IPS-18a (cell line): ENCODE data around the gene ARAP2.

Experiments used
- H3K27ac ChIP-seq: one replicate; pipeline ENCODE4 v1.5.1; 2013; ENCODE audit warnings: low read length
- H3K27me3 ChIP-seq: one replicate; pipeline ENCODE4 v1.6.1; 2013; ENCODE audit warnings: mild to moderate bottlenecking, low read length; ENCODE audit not compliant: control insufficient read depth, insufficient read depth
- H3K36me3 ChIP-seq: one replicate; pipeline ENCODE4 v1.6.1; 2013; ENCODE audit warnings: low read depth, low read length; ENCODE audit not compliant: control insufficient read depth
- H3K4me1 ChIP-seq: one replicate; pipeline ENCODE4 v1.6.1; 2013; ENCODE audit warnings: low read depth, low read length; ENCODE audit not compliant: control insufficient read depth
- H3K4me3 ChIP-seq: one replicate; pipeline ENCODE4 v1.5.1; 2013; ENCODE audit warnings: low read length
- H3K9ac ChIP-seq: one replicate; pipeline ENCODE4 v1.6.1; 2013; ENCODE audit warnings: mild to moderate bottlenecking, low read length, moderate library complexity
- H3K9me3 ChIP-seq: one replicate; pipeline ENCODE4 v1.6.1; 2013; ENCODE audit warnings: low read depth, low read length; ENCODE audit not compliant: control insufficient read depth

ARAP2 gene

GRCh38 chr4:36081185-36081584 is 163.1 kb downstream of the ARAP2 start:
- no peak overlapping the region for H3K4me3 ChIP-seq
- no peaks in the 10 kb centered on the region for H3K4me1 ChIP-seq
- no peaks in the 10 kb centered on the region for H3K36me3 ChIP-seq
- no peak overlapping the region for H3K9ac ChIP-seq
- no peaks in the 10 kb centered on the region for H3K9me3 ChIP-seq
- no peak overlapping the region for H3K27ac ChIP-seq
- no peaks in the 10 kb centered on the region for H3K27me3 ChIP-seq

DNA sequence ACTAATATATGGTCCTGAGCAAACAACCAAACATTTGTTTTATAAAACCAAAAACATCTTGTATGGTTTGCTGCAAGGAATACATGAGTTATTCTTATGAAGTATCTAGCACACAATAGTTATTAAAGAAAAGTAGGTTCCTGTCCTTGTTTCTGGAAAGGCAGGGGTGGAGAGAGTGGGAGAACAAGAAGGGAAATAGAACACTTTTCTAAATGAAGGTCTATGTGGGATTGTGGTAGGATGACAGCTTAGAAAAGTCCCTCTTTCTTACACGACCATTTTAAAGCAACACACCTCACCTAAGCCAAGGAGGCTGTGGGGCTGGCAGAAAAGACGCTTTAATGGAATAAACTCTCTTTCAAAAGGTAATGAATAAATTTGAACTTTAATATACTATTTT is 164.6 kb downstream of the ARAP2 start:
- Histone ChIP-seq H3K4me3 (no peak overlapping the region), H3K9ac (no peak overlapping the region), H3K36me3 (no peaks in the 10 kb centered on the region), H3K27ac (no peak overlapping the region), H3K4me1 (no peaks in the 10 kb centered on the region), H3K27me3 (no peaks in the 10 kb centered on the region), H3K9me3 (no peaks in the 10 kb centered on the region)

- H3K9me3 ChIP-seq: no peaks in the 10 kb centered on the region
Observed at GRCh38 chr4:36078319-36078718, 166.0 kb downstream of the ARAP2 start.

DNA sequence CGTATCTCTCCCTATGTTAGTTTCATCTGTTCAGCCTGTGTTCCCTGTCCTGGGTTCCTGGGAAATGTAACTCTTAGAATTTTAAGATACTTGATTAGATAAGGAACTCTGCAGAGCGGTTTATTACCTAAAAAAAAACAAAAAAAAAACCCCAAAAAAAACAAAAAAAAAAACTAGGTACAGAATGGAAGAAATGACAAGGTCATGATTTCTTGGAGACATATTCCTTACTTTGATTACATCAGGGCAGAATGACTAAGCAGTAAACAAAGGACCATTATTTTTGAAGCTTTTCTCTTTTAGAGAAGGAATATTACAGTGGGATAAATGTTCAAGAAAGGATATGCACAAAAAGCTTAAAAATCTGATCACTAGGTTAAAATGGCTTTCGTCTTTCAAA is 171.8 kb downstream of the ARAP2 start:
- Histone ChIP-seq H3K9ac (no peak overlapping the region), H3K4me3 (no peak overlapping the region), H3K27ac (no peak overlapping the region), H3K9me3 (no peaks in the 10 kb centered on the region), H3K36me3 (no peaks in the 10 kb centered on the region), H3K4me1 (no peaks in the 10 kb centered on the region), H3K27me3 (no peaks in the 10 kb centered on the region)

More at GRCh38 chr4:36078319-36078718, 166.0 kb downstream of the ARAP2 start:
- H3K4me3 ChIP-seq: no peak overlapping the region
- H3K9ac ChIP-seq: no peak overlapping the region
- no peaks in the 10 kb centered on the region for H3K36me3 ChIP-seq
- no peak overlapping the region for H3K27ac ChIP-seq
- H3K4me1 ChIP-seq: no peaks in the 10 kb centered on the region
- H3K27me3 ChIP-seq: no peaks in the 10 kb centered on the region

DNA sequence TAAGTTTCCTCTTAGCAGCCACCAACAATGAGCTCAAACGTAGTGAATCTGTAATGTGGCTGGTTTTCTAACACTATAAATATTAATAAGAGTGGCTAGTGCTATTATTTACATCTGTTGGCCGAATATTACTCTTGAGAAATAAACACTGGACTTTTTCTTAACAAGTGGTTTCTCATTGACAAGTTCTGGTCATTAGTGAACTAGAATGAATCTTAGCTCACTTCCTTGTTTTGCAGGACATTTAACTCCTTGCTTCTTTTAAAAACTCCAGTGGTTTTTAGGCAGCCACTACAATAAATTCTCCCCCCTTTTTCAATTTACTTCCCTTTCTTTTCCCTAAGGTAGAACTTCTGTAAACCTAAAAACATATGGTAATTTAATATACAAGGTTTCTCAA is 177.2 kb downstream of the ARAP2 start:
- Histone ChIP-seq H3K27ac (no peak overlapping the region), H3K36me3 (no peaks in the 10 kb centered on the region), H3K9ac (no peak overlapping the region), H3K4me1 (no peaks in the 10 kb centered on the region), H3K27me3 (no peaks in the 10 kb centered on the region), H3K4me3 (no peak overlapping the region), H3K9me3 (no peaks in the 10 kb centered on the region)

DNA sequence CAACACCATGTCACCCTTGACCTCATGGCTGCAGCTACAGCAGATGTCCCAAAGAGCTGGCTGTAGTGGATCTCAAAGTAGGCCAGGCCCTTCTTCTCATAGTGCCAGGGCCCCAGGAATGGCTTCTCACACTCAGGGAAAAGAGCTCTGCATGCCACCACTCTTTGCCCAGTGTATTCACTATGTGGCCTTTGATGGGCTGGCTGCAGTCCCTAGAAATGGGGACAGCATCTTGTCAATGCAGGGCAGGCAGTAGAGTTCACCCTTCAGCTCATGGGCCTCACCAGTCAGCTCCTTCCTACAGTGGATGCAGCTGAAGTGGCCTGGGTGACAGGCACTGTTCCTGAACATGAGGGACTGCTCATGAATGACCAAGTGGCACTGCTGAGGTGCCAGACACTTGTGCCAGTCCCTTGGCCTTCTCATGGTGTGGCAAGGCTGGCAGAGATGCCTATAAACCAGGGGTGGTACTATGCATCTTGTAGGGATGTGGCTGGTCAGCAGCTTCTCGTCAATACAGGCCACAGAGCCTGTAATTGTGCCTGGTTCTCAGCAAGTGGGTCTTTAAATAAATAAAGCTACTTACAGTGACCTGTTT is 178.9 kb downstream of the ARAP2 start:
- Histone ChIP-seq H3K4me1 (no peaks in the 10 kb centered on the region), H3K36me3 (no peaks in the 10 kb centered on the region), H3K27ac (no peak overlapping the region), H3K9me3 (no peaks in the 10 kb centered on the region), H3K27me3 (no peaks in the 10 kb centered on the region), H3K4me3 (no peak overlapping the region), H3K9ac (no peak overlapping the region)

DNA sequence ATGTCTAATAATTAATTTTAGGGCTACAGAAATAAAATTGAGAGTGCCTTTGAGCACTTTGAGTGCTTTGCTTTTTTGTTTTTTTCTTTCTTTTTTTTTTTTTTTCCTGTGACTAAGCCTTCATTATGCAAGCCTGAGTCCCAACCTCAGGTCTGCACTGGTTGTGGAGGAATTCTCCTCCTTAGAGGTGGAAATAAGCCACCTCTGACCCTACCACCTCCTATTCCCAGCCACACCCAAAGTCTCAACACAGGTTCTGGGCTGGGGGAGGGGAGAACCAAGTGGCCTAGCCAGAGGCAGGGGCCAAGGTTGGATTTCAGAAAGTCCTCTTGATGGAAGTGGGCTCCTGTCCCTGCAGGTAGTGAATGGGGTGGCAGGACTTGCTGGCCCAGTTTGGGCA is 180.2 kb downstream of the ARAP2 start:
- Histone ChIP-seq H3K4me1 (no peaks in the 10 kb centered on the region), H3K27ac (no peak overlapping the region), H3K4me3 (no peak overlapping the region), H3K9me3 (no peaks in the 10 kb centered on the region), H3K27me3 (no peaks in the 10 kb centered on the region), H3K9ac (no peak overlapping the region), H3K36me3 (no peaks in the 10 kb centered on the region)

DNA sequence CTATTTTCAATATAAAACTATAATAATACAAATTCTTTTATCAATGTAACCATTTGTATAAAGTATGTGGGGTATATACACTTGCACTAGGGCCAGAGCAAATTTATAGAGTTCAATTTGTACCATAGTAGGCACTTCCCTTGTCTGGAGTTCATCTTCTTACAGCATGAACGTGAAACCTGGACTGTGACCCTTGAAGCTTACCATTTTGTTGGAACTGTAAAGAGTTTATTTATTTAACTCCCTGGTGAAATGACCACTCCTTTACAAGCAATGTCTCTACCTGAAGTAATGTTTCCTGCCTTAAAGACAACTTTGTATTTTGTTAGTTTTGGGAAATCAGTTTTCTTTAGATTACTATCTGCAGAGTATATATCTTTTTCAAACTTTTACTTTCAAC is 188.2 kb downstream of the ARAP2 start:
- H3K27me3 ChIP-seq: no peaks in the 10 kb centered on the region
- H3K36me3 ChIP-seq: no peaks in the 10 kb centered on the region
- H3K4me1 ChIP-seq: no peaks in the 10 kb centered on the region
- no peak overlapping the region for H3K27ac ChIP-seq
- H3K9ac ChIP-seq: no peak overlapping the region
- H3K4me3 ChIP-seq: no peak overlapping the region
- H3K9me3 ChIP-seq: no peaks in the 10 kb centered on the region

GRCh38 chr4:36054694-36055422 is 189.5 kb downstream of the ARAP2 start:
- Histone ChIP-seq H3K36me3 (no peaks in the 10 kb centered on the region), H3K9me3 (no peaks in the 10 kb centered on the region), H3K4me3 (no peak overlapping the region), H3K27ac (no peak overlapping the region), H3K27me3 (no peaks in the 10 kb centered on the region), H3K4me1 (no peaks in the 10 kb centered on the region), H3K9ac (no peak overlapping the region)

DNA sequence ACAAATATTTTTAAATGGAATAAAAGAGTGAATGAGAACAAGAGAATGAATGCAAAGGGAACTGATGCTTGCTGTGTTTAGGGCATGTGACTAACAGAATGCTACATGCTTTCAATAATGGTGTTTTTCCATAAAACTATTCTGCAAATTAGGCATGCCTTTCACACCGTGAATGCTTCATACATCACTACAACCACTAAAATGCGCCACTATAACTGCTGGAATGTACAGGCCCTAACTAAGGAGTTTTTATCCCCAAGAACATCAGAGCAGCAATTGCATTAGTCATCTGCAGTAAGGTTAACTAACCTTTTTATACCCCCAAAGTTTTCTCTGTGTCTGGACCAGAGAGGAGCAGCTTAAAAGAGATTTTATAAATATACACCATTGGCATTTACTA is 190.4 kb downstream of the ARAP2 start:
- no peak overlapping the region for H3K9ac ChIP-seq
- no peaks in the 10 kb centered on the region for H3K36me3 ChIP-seq
- no peak overlapping the region for H3K27ac ChIP-seq
- H3K4me1 ChIP-seq: no peaks in the 10 kb centered on the region
- no peaks in the 10 kb centered on the region for H3K9me3 ChIP-seq
- H3K27me3 ChIP-seq: no peaks in the 10 kb centered on the region
- no peak overlapping the region for H3K4me3 ChIP-seq

GRCh38 chr4:36051634-36052033 is 192.7 kb downstream of the ARAP2 start:
- no peaks in the 10 kb centered on the region for H3K4me1 ChIP-seq
- no peaks in the 10 kb centered on the region for H3K27me3 ChIP-seq
- H3K9me3 ChIP-seq: no peaks in the 10 kb centered on the region
- H3K9ac ChIP-seq: no peak overlapping the region
- H3K4me3 ChIP-seq: no peak overlapping the region
- H3K27ac ChIP-seq: no peak overlapping the region
- no peaks in the 10 kb centered on the region for H3K36me3 ChIP-seq

- Histone ChIP-seq H3K4me3 (no peak overlapping the region), H3K27ac (no peak overlapping the region), H3K36me3 (no peaks in the 10 kb centered on the region), H3K27me3 (no peaks in the 10 kb centered on the region), H3K4me1 (no peaks in the 10 kb centered on the region), H3K9ac (no peak overlapping the region), H3K9me3 (no peaks in the 10 kb centered on the region)
Observed at GRCh38 chr4:36046026-36046425, 198.3 kb downstream of the ARAP2 start.
